ENCODE data around the gene ADGB. TPM values are rescaled to one million over a fixed set of nuclear protein-coding genes. Genes with fewer than 3 reads are reported as not detected.

The ADGB gene
- total and polyA plus RNA-seq, 2 of the 13 experiments (the other 11 are each of a cell fraction or from before 2014, with no cell fraction given): not detected

GRCh38 chr6:146700078-146700686, 101.4 kb downstream of the ADGB start (continued):
- peak; percentile 62 for TF ChIP-seq ARID5B (CRISPR knock-in tag; IDR thresholded peaks at IDR 0.05)
- no peak for TF ChIP-seq ZNF34 (CRISPR knock-in tag; IDR thresholded peaks at IDR 0.05; ENCODE audit: borderline replicate concordance)
- TF ChIP-seq CTCF (CRISPR knock-in tag; IDR thresholded peaks at IDR 0.05): peak; percentile 89
- TF ChIP-seq HMGXB4 (CRISPR knock-in tag; IDR thresholded peaks at IDR 0.05; ENCODE audit: borderline replicate concordance in 1 of 2, low read depth in 1 of 2): no peak
- no peak for TF ChIP-seq SKIL (CRISPR knock-in tag; IDR thresholded peaks at IDR 0.05; ENCODE audit: borderline replicate concordance)
- peak; percentile 75 for TF ChIP-seq RAD21 (CRISPR knock-in tag; IDR thresholded peaks at IDR 0.05)
- TF ChIP-seq NRL (CRISPR knock-in tag; IDR thresholded peaks at IDR 0.05; ENCODE audit: borderline replicate concordance): no peak
- TF ChIP-seq ATF3 (CRISPR knock-in tag; IDR thresholded peaks at IDR 0.05): no peak
- no peak for TF ChIP-seq FOXO1 (CRISPR knock-in tag; IDR thresholded peaks at IDR 0.05)
- no peak for TF ChIP-seq IKZF4 (CRISPR knock-in tag; IDR thresholded peaks at IDR 0.05; ENCODE audit: borderline replicate concordance, low read depth, not compliant biosample characterization)
- no peak for TF ChIP-seq MTF1 (CRISPR knock-in tag; IDR thresholded peaks at IDR 0.05)
- TF ChIP-seq ZFP37 (CRISPR knock-in tag; IDR thresholded peaks at IDR 0.05; ENCODE audit: borderline replicate concordance): no peak
- no peak for TF ChIP-seq DR1 (CRISPR knock-in tag; IDR thresholded peaks at IDR 0.05)
- TF ChIP-seq MTF2 (CRISPR knock-in tag; IDR thresholded peaks at IDR 0.05; ENCODE audit: borderline replicate concordance): no peak
- TF ChIP-seq ZBTB42 (CRISPR knock-in tag; IDR thresholded peaks at IDR 0.05): no peak
- TF ChIP-seq NKX3-1 (CRISPR knock-in tag; IDR thresholded peaks at IDR 0.05): no peak
- 0 out of 2 replicates have a peak, but pooled peaks have one; percentile 21 for TF ChIP-seq MEF2D (CRISPR knock-in tag; IDR thresholded peaks at IDR 0.05)
- no peak for TF ChIP-seq ZNF720 (CRISPR knock-in tag; IDR thresholded peaks at IDR 0.05)

All from HepG2 (cell line).